HEK293T (cell line): ENCODE data around the gene ARL6.

ENCODE experiments used
- BHLHE40 ChIP-seq: fragments of 450-650 bp; IDR thresholded peaks from 2 replicates; pipeline ENCODE4 v1.6.1; 2016; ENCODE audit warnings: mild to moderate bottlenecking, moderate library complexity, borderline replicate concordance
- FOXA1 ChIP-seq: fragments of 450-650 bp; IDR thresholded peaks from 2 replicates; pipeline ENCODE4 v1.6.1; 2016; ENCODE audit warnings: mild to moderate bottlenecking
- FOXK2 ChIP-seq: fragments of 450-650 bp; IDR thresholded peaks from 2 replicates; pipeline ENCODE4 v1.6.1; 2016; ENCODE audit warnings: mild to moderate bottlenecking
- FOXM1 ChIP-seq: fragments of 450-650 bp; IDR thresholded peaks from 2 replicates; pipeline ENCODE4 v1.6.1; 2017; ENCODE audit warnings: mild to moderate bottlenecking, borderline replicate concordance
- L3MBTL2 ChIP-seq: fragments of 450-650 bp; conservative IDR thresholded peaks from 2 replicates; pipeline ENCODE4 v1.6.1; 2016; ENCODE audit warnings: mild to moderate bottlenecking
- SP1 ChIP-seq: fragments of 450-650 bp; IDR thresholded peaks from 2 replicates; pipeline ENCODE4 v1.6.1; 2017
- TARDBP ChIP-seq: fragments of 450-650 bp; IDR thresholded peaks from 2 replicates; pipeline ENCODE4 v1.6.1; 2016

DNA sequence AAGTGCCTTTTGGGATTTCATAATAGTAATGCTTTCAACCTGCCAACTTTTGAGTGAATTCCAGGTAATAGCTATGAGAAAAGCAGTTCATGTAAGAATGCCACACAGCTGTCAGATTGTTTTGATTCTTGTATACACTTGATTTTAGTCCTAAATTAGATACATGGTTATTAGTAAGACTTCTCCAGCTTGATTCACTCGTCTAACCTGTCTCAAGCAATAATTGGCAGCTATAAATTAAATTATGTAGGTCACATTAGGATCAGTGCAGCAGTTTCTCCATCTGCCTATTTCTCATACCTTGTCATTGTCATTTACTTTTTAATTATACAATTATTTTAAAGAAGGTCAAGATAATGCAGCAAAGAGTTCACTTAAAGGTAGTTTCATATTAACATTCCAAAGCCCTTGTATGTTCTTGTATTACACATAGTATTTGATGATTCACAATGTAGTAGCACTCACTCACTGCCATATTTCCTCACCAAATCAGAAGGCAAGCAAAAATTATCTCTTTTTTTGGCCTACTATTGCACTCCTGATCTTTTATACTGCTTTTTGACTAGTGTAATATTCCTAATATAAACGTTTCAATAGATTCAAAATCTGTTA, 46.3 kb downstream of the ARL6 start:
- TF ChIP-seq FOXA1 (no peak), SP1 (no peak), FOXM1 (no peak), L3MBTL2 (no peak), BHLHE40 (no peak), FOXK2 (no peak), TARDBP (no peak)
